Upper lobe of left lung (tissue), 6 donors: ENCODE measurements around the gene SGTA. TPM values are rescaled to one million over a fixed set of nuclear protein-coding genes. Genes with fewer than 3 reads are reported as not detected.
A peak's percentile ranks its signal among the peaks of the same experiment; 100 is the strongest.

Source experiments
- ATAC-seq, 2 donors: fragments of 200-7000 bp; cut with Tn5 transposase; one replicate each; pipeline ENCODE4 v1.9.1; 2022; ENCODE audit warnings: mild to moderate bottlenecking in 2 of 2, moderate library complexity in 2 of 2; ENCODE audit not compliant: low FRiP score in 2 of 2
- DNase-seq, 2 donors: peaks; one replicate each; pipeline ENCODE4 v3.0.0-alpha.2; 2019 to 2020
- H3K27ac ChIP-seq, 4 donors: fragments of 200-600 bp; sonication (generic); one replicate each; pipeline ENCODE4 v1.5.1; 2016 to 2019
- H3K27me3 ChIP-seq, 4 donors: fragments of 200-600 bp; sonication (generic); one replicate each; pipeline ENCODE4 v1.5.1; 2017 to 2019
- H3K36me3 ChIP-seq, 4 donors: fragments of 200-600 bp; sonication (generic); one replicate each; pipeline ENCODE4 v1.5.1; 2016 to 2019
- H3K4me1 ChIP-seq, 4 donors: fragments of 200-600 bp; sonication (generic); one replicate each; pipeline ENCODE4 v1.5.1; 2018 to 2019
- H3K4me3 ChIP-seq, 4 donors: fragments of 200-600 bp; sonication (generic); one replicate each; pipeline ENCODE4 v1.5.1; 2017 to 2019; ENCODE audit warnings: mild to moderate bottlenecking in 2 of 4, moderate library complexity in 1 of 4
- H3K9me3 ChIP-seq, 4 donors: fragments of 200-600 bp; sonication (generic); one replicate each; pipeline ENCODE4 v1.5.1; 2018 to 2019
- EP300 ChIP-seq, 4 donors: sonication (generic); formaldehyde crosslinking; IDR thresholded peaks; one replicate each; pipeline ENCODE4 v1.5.1; 2017; ENCODE audit warnings: antibody characterized with exemption in 4 of 4, control low read depth in 2 of 4
- POLR2A ChIP-seq, 4 donors: fragments of 450-650 bp; IDR thresholded peaks; one replicate each; pipeline ENCODE4 v1.5.1; 2016 to 2017; ENCODE audit warnings: antibody characterized with exemption in 4 of 4, mild to moderate bottlenecking in 2 of 4
- POLR2AphosphoS5 ChIP-seq, 2 donors: sonication (generic); formaldehyde crosslinking; IDR thresholded peaks; one replicate each; pipeline ENCODE4 v1.5.1; 2017; ENCODE audit warnings: antibody characterized with exemption in 2 of 2
- WGBS, 2 donors: methylation state at CpG; one replicate each; pipeline ENCODE4 v1.1.5; 2017 to 2018; 5-methylcytosine and 5-hydroxymethylcytosine counted together
- total RNA-seq, 6 donors: library from RNA; depleted of rRNA in 4 of 6; stranded (reverse); fragments of >200 nt in 4 of 6; gene quantifications; one replicate each; pipeline versions ENCODE4 v1.1.0 to v1.2.1, GENCODE V29; 2016 to 2021
- TF ChIP-seq, protein P1 (sequence below), 6 experiments: fragments of 450-650 bp in 4 of 6; fragments of 200-600 bp in 2 of 6; sonication (generic) in 2 of 6; IDR thresholded peaks; one replicate each; pipeline ENCODE4 v1.5.1; 2016 to 2019; ENCODE audit warnings: antibody characterized with exemption in 6 of 6
- donor health status: DM: no; HTN: no; CAD: no; lungs with moderate emphysema.
- donor health status: DM: no; HTN: yes; CAD: no; lungs with severe emphysema.

Gene SGTA
- total RNA-seq, 6 donors from 2014 or later: 34.3 to 56.4 (median 46.1) TPM

DNA sequence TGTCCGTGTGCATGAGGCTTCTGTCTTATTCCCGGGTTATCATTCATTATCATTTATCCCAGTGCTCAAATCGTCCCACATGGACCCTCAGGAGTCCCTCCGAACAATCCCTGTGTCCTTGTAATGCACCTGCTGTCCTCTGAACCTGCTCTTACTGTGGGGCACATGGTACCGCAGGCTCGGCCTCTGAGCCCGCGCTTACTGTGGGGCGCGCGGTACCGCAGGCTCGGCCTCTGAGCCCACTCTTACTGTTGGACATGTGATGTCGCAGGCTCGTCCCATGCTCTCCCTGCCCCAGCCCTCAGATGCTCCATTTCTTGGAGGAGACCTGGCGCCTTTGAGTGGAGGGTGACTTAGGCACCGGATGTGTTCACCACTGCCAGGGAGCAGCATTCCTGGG is 19.8 kb upstream of the SGTA start:
- ATAC-seq (no peak), DNase-seq (no peak)
- no peak overlapping the region for H3K4me3 ChIP-seq
- no peak for TF ChIP-seq POLR2A (IDR thresholded peaks at IDR 0.05)
- TF ChIP-seq EP300 (IDR thresholded peaks at IDR 0.05): no peak
- TF ChIP-seq POLR2AphosphoS5 (IDR thresholded peaks at IDR 0.05): no peak
- TF ChIP-seq, protein P1, sequence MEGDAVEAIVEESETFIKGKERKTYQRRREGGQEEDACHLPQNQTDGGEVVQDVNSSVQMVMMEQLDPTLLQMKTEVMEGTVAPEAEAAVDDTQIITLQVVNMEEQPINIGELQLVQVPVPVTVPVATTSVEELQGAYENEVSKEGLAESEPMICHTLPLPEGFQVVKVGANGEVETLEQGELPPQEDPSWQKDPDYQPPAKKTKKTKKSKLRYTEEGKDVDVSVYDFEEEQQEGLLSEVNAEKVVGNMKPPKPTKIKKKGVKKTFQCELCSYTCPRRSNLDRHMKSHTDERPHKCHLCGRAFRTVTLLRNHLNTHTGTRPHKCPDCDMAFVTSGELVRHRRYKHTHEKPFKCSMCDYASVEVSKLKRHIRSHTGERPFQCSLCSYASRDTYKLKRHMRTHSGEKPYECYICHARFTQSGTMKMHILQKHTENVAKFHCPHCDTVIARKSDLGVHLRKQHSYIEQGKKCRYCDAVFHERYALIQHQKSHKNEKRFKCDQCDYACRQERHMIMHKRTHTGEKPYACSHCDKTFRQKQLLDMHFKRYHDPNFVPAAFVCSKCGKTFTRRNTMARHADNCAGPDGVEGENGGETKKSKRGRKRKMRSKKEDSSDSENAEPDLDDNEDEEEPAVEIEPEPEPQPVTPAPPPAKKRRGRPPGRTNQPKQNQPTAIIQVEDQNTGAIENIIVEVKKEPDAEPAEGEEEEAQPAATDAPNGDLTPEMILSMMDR (IDR thresholded peaks at IDR 0.05): no peak
- no peaks in the 10 kb centered on the region for H3K9me3 ChIP-seq
- no peaks in the 10 kb centered on the region for H3K4me1 ChIP-seq
- WGBS, 2 donors: 96 to 98% methylated on average over 17 of the region's 17 CpGs
- no peak overlapping the region for H3K27ac ChIP-seq
- no peaks in the 10 kb centered on the region for H3K27me3 ChIP-seq
- peaks cover 0 to 81% (median 49%) of the 10 kb centered on the region in 4 donors for H3K36me3 ChIP-seq

DNA sequence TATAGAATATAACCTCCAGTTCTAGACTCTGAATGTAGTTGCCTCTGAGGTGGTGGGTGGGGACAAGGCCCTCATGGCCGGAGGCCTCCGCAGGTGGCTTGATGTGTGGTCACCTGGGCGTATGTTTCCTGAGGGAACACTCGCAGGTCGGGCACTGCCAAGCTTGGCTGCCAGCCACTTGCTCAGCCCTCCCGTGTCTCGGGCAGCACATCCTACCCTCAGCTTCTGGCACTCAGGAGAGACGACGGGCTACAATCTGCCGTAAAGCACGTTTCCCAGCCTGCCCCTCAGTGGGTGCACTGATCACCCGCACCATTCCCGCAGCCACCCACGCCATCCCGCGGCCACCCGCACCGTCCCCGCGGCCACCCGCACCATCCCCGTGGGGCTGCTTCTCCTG is 17.4 kb upstream of the SGTA start:
- no peaks in the 10 kb centered on the region for H3K4me1 ChIP-seq
- 93 to 94% methylated on average over 16 to 22 of the region's 22 CpGs for WGBS, 2 donors
- H3K36me3 ChIP-seq: peaks cover 0 to 66% (median 45%) of the 10 kb centered on the region in 4 donors
- H3K27me3 ChIP-seq: no peaks in the 10 kb centered on the region
- TF ChIP-seq, protein P1 (IDR thresholded peaks at IDR 0.05): no peak
- TF ChIP-seq POLR2A (IDR thresholded peaks at IDR 0.05): no peak
- no peak for ATAC-seq
- no peak overlapping the region for H3K4me3 ChIP-seq
- H3K27ac ChIP-seq: no peak overlapping the region
- no peaks in the 10 kb centered on the region for H3K9me3 ChIP-seq
- DNase-seq: peak in 1 of 2 donors; percentile 76

DNA sequence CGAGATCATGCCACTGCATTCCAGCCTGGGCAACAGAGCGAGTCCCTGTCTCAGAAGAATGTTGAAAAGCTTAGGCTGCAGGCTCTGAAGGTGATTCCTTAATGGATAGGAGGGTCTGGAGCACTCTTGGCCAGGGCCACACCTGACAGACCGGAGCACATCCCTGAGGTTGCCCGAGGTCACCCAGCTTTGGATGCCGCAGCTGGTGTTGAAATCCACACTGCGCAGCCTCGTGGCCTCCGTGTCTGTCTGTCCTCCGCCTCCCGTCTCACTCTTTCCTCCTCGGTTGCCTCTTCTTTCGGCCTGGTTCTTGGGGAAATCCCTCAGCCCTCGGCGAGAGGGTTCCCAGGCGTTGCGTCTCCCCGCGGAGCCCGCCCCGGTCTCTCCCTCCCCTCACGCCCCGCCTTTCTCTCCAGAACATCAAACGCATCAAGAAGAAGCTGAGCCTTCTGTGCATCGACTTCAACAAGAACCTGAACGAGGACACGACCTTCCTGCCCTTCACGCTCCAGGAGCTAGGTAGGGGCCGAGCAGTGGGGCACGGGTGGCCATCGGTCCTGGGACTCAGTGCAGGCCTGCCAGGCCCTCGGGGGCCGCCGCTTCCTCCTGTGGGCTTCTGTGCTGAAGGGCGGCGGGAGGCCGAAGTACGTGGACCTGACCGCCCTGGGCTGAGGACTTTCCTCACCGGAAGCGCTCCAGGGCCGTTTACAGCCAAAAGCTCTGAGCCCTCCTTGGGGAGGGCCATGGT is 16.4 kb upstream of the SGTA start:
- WGBS, 2 donors: 93 to 95% methylated on average over 30 to 34 of the region's 41 CpGs
- TF ChIP-seq, protein P1 (IDR thresholded peaks at IDR 0.05): no peak
- TF ChIP-seq POLR2AphosphoS5 (IDR thresholded peaks at IDR 0.05) (no peak), EP300 (IDR thresholded peaks at IDR 0.05) (no peak), POLR2A (IDR thresholded peaks at IDR 0.05) (no peak)
- Histone ChIP-seq H3K27ac (no peak overlapping the region), H3K4me3 (no peak overlapping the region), H3K36me3 (peaks cover 0 to 62% (median 42%) of the 10 kb centered on the region in 4 donors), H3K9me3 (no peaks in the 10 kb centered on the region), H3K27me3 (no peaks in the 10 kb centered on the region), H3K4me1 (no peaks in the 10 kb centered on the region)
- peak in 1 of 2 donors; percentile 76 for DNase-seq
- no peak for ATAC-seq

DNA sequence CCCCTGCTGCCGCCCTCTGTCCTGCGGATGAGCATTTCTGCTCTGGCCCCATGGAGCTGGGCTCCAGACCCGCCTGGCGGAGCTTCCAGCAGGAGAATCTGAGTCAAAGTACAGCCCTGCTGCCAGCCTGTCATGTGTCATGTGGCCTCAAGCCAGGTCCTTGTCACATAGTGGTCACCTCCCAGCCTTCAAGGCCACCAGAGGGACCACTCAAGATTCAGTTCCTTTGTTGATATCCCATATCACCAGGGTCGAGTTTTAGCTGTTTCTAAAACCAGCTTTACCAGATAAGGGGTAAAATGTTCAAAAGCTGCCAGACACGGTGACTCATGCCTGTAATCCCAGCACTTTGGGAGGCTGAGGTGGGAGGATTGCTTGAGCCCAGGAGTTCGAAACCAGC is 15.7 kb upstream of the SGTA start:
- Histone ChIP-seq H3K4me1 (no peaks in the 10 kb centered on the region), H3K36me3 (peaks cover 0 to 64% (median 42%) of the 10 kb centered on the region in 4 donors), H3K4me3 (no peak overlapping the region), H3K27ac (no peak overlapping the region), H3K27me3 (no peaks in the 10 kb centered on the region), H3K9me3 (no peaks in the 10 kb centered on the region)
- peak in 1 of 2 donors; percentile 48 for DNase-seq
- TF ChIP-seq POLR2AphosphoS5 (IDR thresholded peaks at IDR 0.05) (no peak), POLR2A (IDR thresholded peaks at IDR 0.05) (no peak), EP300 (IDR thresholded peaks at IDR 0.05) (no peak)
- TF ChIP-seq, protein P1 (IDR thresholded peaks at IDR 0.05): no peak
- WGBS, 2 donors: 78 to 92% methylated on average over 3 to 7 of the region's 7 CpGs
- ATAC-seq: no peak
